ENCODE data around the gene SETDB2. TPM values are rescaled to one million over a fixed set of nuclear protein-coding genes. Genes with fewer than 3 reads are reported as not detected.

Gene SETDB2
- total RNA-seq, 1 donor from 2014 or later, result 18.9 TPM

DNA sequence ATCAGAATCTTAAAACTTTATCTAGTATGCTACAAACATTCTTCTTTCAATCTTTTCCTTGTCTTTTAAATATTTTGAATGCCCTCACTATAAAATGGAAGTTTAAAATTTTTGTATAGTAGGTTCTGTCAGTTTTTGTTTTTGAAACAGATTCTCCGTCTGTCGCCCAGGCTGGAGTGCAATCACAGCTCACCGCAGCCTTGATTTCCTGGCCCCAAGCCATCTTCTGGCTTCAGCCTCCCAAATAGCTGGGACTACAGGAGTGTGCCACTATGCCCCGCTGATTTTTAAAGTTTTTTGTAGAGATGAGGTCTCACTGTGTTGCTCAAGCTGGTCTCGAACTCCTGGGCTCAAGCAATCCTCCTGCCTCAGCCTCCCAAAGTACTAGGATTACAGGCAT, 72.4 kb downstream of the SETDB2 start:
- DNase-seq (ENCODE audit: low spot score) (no peak), ATAC-seq (no peak)

DNA sequence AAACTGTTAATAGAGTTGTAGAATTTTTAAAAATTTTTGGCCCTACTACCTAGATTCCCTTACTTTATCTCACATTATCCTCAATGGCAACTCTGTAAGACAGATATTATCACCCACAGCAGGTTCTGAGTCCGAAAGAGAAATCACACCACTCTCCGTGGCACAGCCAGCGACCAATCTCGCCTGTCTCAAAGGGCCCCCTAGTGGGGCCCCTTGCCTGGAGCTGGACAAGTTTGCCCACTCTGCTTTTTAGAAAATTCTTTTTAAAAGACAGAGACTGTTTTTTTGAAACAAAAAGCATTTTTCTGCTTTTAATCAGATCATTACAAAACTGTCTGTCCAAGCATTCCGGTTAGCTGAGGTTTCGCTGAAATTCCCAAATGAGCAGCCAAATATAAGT, 73.4 kb downstream of the SETDB2 start:
- DNase-seq (ENCODE audit: low spot score) (no peak), ATAC-seq (peak; percentile 78)
- intact Hi-C loops (cut with DNase I), result no loop called here

More for the DNA sequence above, 72.4 kb downstream of the SETDB2 start:
- intact Hi-C loops (cut with DNase I), result no loop called here

DNA sequence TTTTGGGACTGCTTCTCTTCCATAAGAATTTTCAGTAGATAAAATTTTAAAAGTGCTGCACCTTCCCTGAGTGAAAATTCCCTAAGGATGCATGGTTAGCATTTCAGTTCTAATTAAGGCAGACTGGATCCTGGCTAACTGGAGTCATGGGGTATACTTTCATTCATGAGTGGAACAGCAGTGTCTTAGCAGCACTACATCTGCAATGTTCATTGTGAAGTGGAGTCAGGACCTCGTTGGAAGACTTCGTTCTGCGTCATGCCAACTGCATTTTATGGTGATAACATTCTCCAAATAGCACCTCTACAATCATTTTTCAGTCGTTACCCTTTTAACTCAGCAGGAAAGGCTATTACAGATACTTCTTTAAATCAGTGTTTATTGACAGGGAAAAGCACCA, 77.2 kb downstream of the SETDB2 start:
- DNase-seq (ENCODE audit: low spot score) (no peak), ATAC-seq (no peak)
- intact Hi-C loops (cut with DNase I), result no loop called here

DNA sequence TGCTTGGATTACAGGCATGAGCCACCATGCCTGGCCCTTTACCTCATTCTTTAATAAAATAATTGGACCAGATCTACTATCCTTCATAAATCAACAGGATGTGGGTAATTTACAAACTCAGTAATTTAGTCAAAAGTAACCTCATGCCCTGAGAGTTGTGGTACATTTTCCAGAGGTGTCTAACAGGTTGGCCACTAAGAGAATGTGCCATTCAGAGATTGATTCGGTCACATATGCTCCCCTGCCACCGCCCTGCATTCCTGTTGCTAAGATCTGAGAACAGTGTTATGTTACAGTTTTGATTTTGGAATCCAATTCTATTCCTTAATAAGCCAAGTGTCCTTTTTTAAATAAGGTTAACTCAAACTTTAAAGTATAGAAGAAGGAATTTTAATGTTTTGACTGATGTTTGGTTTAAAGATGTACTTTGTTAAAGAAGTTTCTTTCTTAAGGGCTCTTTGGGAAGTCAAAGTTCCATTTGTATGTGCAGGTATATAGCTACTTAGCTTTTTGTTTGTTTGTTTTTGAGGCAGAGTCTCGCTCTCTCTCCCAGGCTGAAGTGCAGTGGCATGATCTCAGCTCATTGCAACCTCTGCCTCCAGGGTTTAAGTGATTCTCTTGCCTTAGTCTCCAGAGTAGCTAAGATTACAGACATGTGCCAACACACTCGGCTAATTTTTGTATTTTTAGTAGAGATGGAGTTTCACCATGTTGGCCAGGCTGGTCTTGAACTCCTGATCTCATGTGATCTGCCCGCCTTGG, 80.8 kb downstream of the SETDB2 start:
- ATAC-seq, result no peak
- DNase-seq (ENCODE audit: low spot score), result no peak
- intact Hi-C loops (cut with DNase I), result no loop called here

DNA sequence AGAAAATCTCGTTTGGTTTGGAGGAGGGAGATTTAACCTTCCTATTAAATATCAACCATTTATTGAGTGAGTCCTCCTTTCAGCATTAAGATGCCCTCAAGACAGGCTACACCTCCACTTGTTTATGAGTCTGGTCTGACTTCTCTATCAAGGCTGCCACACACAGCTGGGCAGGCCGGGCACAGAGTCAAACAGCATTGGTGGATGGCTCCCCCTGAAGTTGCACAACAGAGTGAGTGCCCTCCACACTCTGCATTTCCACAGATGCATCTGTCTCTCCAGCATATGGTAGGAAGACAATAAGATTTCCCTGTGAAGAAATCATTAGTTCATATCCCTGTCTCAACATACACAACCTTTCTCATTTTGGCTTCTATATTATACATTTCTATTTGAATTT, 83.0 kb downstream of the SETDB2 start:
- intact Hi-C loops (cut with DNase I), result no loop called here
- peak; percentile 67 for ATAC-seq

DNA sequence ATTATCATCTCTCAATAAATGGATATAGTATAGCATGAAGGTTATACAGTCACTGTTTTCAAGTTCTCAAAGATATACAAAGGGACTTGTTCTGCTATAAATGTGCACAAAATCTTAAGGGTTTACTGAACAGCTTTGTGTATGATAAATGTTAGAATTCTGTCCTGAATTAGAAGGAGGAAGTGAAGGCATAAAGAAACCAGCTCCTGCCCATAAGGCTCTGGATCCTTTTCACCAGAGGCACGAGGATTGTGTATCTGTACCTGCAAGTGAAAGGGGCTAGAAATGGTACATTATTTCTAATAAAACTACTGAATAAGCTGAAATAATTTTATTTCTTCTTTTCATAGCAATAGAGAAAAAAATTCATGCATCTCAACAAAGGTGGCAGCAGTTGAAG, 84.1 kb downstream of the SETDB2 start:
- intact Hi-C loops (cut with DNase I), result no loop called here
- ATAC-seq (no peak), DNase-seq (ENCODE audit: low spot score) (no peak)

More for the DNA sequence above, 83.0 kb downstream of the SETDB2 start:
- DNase-seq (ENCODE audit: low spot score), result no peak

DNA sequence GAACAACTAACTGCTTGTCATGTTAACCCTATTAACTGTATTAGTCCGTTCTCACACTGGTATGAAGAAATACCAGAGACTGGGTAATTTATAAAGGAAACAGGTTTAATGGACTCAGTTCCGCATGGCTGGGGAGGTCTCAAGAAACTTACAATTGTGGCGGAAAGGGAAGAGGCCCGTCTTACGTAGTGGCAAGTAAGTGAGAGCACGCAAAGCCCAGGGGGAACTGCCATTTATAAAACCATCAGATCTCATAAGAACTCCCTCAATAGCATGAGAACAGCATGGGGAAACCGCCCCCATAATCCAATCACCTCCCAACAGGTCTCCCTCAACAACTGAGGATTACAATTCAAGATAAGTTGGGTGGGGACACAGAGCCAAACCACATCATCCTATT, 86.4 kb downstream of the SETDB2 start:
- DNase-seq (ENCODE audit: low spot score), result no peak
- intact Hi-C loops (cut with DNase I), result no loop called here
- ATAC-seq, result peak; percentile 45

DNA sequence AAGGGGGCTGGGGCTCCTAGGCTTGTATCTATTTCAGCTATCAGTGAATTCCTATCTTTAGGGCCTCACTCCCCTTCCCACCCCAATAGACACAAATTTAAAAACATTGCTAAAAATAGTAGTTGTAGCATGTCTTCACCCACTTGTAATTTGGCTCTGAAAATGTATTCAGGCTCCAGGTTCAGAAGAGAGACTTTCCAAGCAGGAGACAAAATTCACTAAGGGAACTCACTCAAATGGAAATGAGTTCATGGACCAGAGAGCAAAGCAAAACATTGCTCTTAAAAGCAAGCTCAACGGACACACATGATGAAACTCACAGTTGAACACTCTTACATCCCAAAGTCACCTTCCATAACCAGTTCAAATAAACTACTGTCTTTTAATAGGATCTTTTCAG, 88.5 kb downstream of the SETDB2 start:
- ATAC-seq, result no peak
- intact Hi-C loops (cut with DNase I), result no loop called here
- DNase-seq (ENCODE audit: low spot score), result no peak

DNA sequence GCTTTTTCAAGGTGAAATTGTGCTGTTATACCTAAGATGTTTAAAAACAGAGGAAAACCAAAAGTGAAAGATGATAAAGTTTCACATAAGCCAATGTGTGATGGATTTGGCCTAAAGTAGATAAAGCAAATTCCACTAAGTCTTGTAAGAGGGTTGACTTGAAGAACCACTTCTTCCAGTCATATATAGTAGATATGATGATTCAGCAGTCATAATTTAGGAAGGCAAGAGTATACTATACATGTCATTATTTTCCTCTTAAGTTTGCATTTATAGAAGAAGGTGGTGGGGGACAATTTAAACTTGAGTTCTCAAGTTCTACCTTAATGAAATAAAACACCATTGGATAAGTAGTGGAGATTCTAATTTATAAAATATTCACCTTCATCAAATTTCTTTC, 88.9 kb downstream of the SETDB2 start:
- ATAC-seq (no peak), DNase-seq (ENCODE audit: low spot score) (no peak)
- intact Hi-C loops (cut with DNase I), result no loop called here

DNA sequence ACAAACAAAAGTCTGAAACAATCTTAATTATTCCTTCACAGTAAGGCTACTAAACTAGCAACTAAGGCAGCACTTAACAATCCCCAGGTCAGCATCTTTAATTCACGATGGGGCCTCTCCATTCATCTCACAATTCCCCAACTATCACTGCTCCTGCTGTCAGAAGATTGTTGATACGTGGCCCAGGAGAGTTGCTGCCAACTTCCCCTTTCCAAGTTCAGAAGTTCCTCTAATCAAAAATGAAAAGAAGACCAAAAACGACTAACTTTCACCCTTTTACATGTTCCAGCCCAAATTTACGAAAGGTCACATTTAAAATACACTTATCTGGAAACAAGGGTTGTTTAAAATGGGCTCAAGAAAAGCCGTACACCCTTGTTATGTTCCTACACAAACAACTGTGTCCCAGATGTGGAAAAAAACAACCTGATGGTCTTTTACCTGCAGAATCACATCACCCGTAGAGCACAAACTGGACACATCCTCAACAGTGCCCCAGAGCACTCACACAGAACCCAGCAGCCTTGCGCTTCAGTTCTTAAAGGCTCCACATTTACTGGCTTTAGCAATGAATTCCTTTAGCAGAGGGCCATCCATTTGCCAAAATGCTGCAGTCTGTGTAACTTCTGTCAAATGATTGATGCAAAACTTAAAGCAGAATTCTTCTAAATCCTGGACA, 89.7 kb downstream of the SETDB2 start:
- intact Hi-C loops (cut with DNase I), result no loop called here
- DNase-seq (ENCODE audit: low spot score) (no peak), ATAC-seq (no peak)

DNA sequence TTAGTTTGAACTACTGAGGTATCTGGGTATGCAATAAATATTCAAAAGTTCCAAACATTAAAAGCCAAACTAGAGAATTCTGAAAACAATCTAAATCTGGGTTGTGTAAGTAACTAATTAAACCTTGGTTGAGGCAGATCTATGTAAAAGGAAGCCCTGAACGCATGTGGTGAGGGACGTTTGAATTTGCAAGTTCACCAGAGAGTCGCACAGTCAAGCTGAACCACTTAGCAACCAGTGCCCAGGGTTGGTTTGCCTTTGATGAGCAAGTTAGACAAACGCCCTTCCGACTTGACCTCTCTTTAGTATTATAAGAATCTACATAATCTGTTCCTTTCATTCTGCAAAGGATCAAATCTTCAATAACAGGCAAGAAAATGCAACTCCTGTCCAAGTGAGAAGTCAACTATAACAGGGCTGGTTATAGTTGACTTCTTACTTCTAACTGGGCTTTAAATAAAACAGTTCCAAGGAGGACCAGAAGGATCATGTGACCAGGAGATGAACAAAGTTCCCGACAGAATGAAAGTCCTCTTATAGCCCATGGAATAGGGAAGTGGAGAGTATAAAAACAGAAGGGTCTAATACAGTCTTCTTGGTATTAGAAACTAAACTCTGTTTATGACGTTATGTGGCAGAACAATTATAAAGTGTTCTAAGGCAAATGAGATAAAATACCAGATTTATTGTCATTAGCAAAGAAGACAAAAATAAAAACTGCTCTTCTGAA, 92.2 kb downstream of the SETDB2 start:
- intact Hi-C loops (cut with DNase I), result loop anchor here (2.0 kb wide), 1 partner anchor 42 kb away; no protein-coding TSS in a partner anchor
- ATAC-seq, result peak; percentile 59
- DNase-seq (ENCODE audit: low spot score), result no peak

DNA sequence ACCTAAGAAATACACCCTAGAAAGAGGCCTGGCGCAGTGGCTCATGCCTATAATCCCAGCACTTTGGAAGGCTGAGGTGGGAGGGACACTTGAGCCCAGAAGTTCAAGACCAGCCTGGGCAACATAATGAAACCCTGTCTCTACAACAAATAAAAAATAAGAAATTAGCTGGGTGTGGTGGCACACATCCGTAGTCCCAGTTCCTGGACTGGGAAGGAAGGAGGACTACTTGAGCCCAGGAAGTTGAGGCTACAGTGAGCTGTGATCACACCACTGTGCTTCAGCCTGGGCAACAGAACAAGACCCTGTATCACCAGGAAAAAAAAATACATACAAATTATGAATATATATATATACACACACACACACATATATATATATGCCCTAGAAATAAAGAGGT, 94.3 kb downstream of the SETDB2 start:
- no peak for ATAC-seq
- intact Hi-C loops (cut with DNase I), result no loop called here

DNA sequence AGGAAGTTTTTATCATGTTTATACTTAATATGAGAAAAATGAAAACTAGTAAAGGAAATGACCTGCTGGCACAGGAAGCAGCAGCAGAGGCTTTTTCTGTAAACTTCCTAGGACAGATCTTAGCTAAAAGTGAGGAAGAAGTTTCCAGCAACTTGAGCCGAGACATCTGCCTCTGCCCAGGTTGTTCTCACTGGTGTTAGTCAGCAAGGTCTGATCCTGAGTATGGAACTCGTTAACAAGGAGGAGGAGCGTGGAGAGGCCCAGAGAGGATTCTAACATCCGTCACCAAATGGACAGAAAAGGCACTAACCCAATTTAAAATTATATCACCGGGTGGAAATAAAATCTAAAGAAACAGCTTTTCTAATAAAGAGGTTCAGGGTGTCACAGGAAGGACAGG, 95.2 kb downstream of the SETDB2 start:
- intact Hi-C loops (cut with DNase I), result no loop called here
- ATAC-seq, result no peak

More for the DNA sequence above, 94.3 kb downstream of the SETDB2 start:
- no peak for DNase-seq (ENCODE audit: low spot score)

DNA sequence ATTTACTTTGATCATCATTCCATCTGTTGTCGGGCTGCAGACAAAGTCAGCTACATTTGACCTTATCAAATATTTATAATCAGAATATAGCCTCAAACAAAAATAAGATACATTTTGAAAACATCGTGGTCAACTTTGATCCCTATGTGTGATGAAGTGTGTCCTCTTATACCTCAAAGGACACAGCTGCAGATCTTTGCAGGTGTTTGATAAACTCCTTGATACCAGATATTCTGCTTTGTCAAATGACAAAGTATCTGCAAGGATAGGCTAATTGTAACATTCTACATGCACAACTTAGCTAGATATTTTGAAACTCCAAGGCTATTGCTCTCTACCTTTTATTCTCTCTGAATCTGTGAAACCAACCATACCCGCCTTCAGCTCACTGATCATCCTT, 95.7 kb downstream of the SETDB2 start:
- no peak for ATAC-seq
- intact Hi-C loops (cut with DNase I), result no loop called here
- no peak for DNase-seq (ENCODE audit: low spot score)

More for the DNA sequence above, 95.2 kb downstream of the SETDB2 start:
- DNase-seq (ENCODE audit: low spot score), result no peak

DNA sequence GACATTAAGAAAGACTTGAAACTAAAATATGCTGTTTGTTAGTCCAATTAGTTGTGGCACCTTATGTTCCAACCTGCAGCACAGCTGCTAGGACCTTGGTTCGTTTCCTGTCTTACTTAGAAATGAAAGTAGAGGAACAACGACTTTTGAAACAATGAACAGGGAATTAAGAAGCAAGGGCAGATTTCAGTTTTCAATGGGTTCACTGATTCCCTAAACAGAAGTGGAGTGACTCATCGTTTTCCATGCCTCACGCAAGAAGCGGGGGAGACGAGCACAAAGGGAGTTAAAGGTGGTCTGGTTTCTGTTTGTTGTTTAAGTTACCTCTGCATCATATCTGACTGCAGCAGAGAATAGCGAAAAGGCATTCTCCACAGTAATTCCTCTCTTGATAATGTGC, 96.5 kb downstream of the SETDB2 start:
- ATAC-seq, result no peak
- intact Hi-C loops (cut with DNase I), result no loop called here
- DNase-seq (ENCODE audit: low spot score), result no peak

DNA sequence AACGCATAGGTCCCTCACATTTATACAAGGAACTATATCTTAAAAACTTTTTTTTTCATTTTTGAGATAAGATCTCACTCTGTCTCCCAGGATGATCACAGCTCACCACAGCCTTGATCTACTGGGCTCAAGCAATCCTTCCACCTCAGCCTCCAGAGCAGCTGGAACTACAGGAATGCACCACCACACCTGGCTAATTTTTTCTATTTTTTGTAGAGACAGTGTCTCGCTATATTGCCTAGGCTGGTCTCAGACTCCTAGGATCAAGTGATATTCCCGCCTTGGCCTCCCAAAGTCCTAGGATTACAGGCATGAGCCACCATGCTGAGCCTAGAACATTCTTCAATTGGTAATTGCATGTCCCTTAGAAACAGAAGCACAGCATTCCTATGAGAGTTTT, 99.6 kb downstream of the SETDB2 start:
- ATAC-seq (no peak), DNase-seq (ENCODE audit: low spot score) (no peak)
- intact Hi-C loops (cut with DNase I), result no loop called here
